HS-27A (cell line): ENCODE data around the gene RAI14.

Experiments used
- DNase-seq: peaks from one replicate; pipeline ENCODE4 v3.0.0-alpha.2; 2012; ENCODE audit warnings: low read depth, missing footprints

The RAI14 gene

GRCh38 chr5:34854459-34855174 is 198.5 kb downstream of the RAI14 start:
- DNase-seq: no peak

GRCh38 chr5:34857161-34857560 is 201.0 kb downstream of the RAI14 start:
- DNase-seq: no peak

GRCh38 chr5:34857894-34858293 is 201.8 kb downstream of the RAI14 start:
- DNase-seq: no peak

GRCh38 chr5:34858790-34859189 is 202.7 kb downstream of the RAI14 start:
- no peak for DNase-seq

- no peak for DNase-seq
These were observed 203.1 kb downstream of the RAI14 start for GRCh38 chr5:34859253-34859652.

- no peak for DNase-seq
These were observed 207.8 kb downstream of the RAI14 start for GRCh38 chr5:34863946-34864345.

- DNase-seq: no peak
These were observed 209.0 kb downstream of the RAI14 start for GRCh38 chr5:34865091-34865490.

- DNase-seq: no peak
These were observed 210.9 kb downstream of the RAI14 start for GRCh38 chr5:34866989-34867471.

- DNase-seq: no peak
These were observed 211.5 kb downstream of the RAI14 start for GRCh38 chr5:34867660-34868059.

GRCh38 chr5:34868791-34869190 is 212.7 kb downstream of the RAI14 start:
- no peak for DNase-seq

GRCh38 chr5:34869256-34869655 is 213.1 kb downstream of the RAI14 start:
- DNase-seq: no peak

GRCh38 chr5:34870382-34870781 is 214.3 kb downstream of the RAI14 start:
- no peak for DNase-seq

GRCh38 chr5:34876275-34876674 is 220.1 kb downstream of the RAI14 start:
- DNase-seq: no peak

GRCh38 chr5:34881246-34881645 is 225.1 kb downstream of the RAI14 start:
- DNase-seq: no peak
